ENCODE data around the gene LATS1.
"Not testable (repeated sequence)": the region's sequence is repeated elsewhere in the genome, so short reads cannot be mapped to it uniquely, and the experiment has no call there.

LATS1 gene

GRCh38 chr6:149749594-149750135 is 31.8 kb upstream of the LATS1 start, which contains the start of gene PCMT1:
Gene PCMT1, plus strand, starts transcription at chr6:149749741. Its CDS starts 161 bp downstream, at chr6:149749902.
- POLR2A ChIA-PET: no interaction called here
- no peak for TF ChIP-seq CTCF (IDR thresholded peaks at IDR 0.05; ENCODE audit: insufficient read depth, low read length, missing control alignments)
- peak within 1 kb of the TSS; percentile 87 for H3K4me3 ChIP-seq (ENCODE audit: low read depth, low read length)
- CTCF ChIA-PET: interaction anchor here (1.2 to 1.6 kb wide), 2 partner anchors 14 to 85 kb away, joined by 3 to 5 read pairs; no protein-coding TSS in a partner anchor
- no peak for DNase-seq (ENCODE audit: low read depth, low spot score)

- POLR2A ChIA-PET; DNase-seq (ENCODE audit: low read depth, low spot score): not testable (repeated sequence)
- CTCF ChIA-PET: interaction anchor here (1.2 to 4.2 kb wide), 3 partner anchors 14 to 85 kb away, joined by 3 to 25 read pairs (median 5); no protein-coding TSS in a partner anchor
- H3K4me3 ChIP-seq (ENCODE audit: low read depth, low read length): peak overlapping the region; percentile 87
Measured at GRCh38 chr6:149749082-149749593, 31.2 kb upstream of the LATS1 start.

- peak within 1 kb of the TSS; percentile 95 for H3K4me3 ChIP-seq (ENCODE audit: low read depth, low read length)
- peak; percentile 51 for TF ChIP-seq CTCF (IDR thresholded peaks at IDR 0.05; ENCODE audit: insufficient read depth, low read length, missing control alignments)
- peak; percentile 63 for DNase-seq (ENCODE audit: low read depth, low spot score)
- CTCF ChIA-PET: interaction anchor here (0.9 to 4.2 kb wide), 3 partner anchors 13 to 28 kb away, joined by 4 to 37 read pairs (median 25); partner anchors contain the start of gene LATS1
- POLR2A ChIA-PET: interaction anchor here (0.9 kb wide), 1 partner anchor 10 kb away, joined by 5 read pairs; no protein-coding TSS in a partner anchor
Measured at GRCh38 chr6:149746147-149746946, 28.4 kb upstream of the LATS1 start, which contains the start of gene NUP43. Gene NUP43, minus strand, starts transcription at chr6:149746529. Its CDS starts 34 bp downstream, at chr6:149746495.

GRCh38 chr6:149745252-149745651 is 27.4 kb upstream of the LATS1 start:
- ChIA-PET POLR2A (interaction anchor here (0.5 to 0.7 kb wide), 2 partner anchors 13 to 17 kb away, joined by 3 read pairs; no protein-coding TSS in a partner anchor), CTCF (interaction anchor here (0.9 to 4.2 kb wide), 3 partner anchors 12 to 24 kb away, joined by 3 to 37 read pairs (median 25); no protein-coding TSS in a partner anchor)
- DNase-seq (ENCODE audit: low read depth, low spot score); H3K4me3 ChIP-seq (ENCODE audit: low read depth, low read length): not testable (repeated sequence)

- no peak overlapping the region for H3K4me3 ChIP-seq (ENCODE audit: low read depth, low read length)
- DNase-seq (ENCODE audit: low read depth, low spot score): no peak
- no peak for TF ChIP-seq CTCF (IDR thresholded peaks at IDR 0.05; ENCODE audit: insufficient read depth, low read length, missing control alignments)
- ChIA-PET CTCF (interaction anchor here (4.6 to 7.3 kb wide), 2 partner anchors 11 kb away, joined by 22 to 37 read pairs; partner anchors contain the start of gene NUP43), POLR2A (no interaction called here)
Measured at GRCh38 chr6:149734915-149735314, 17.0 kb upstream of the LATS1 start.

- DNase-seq (ENCODE audit: low read depth, low spot score): no peak
- CTCF ChIA-PET: interaction anchor here (4.6 to 7.3 kb wide), 2 partner anchors 9 to 13 kb away, joined by 22 to 37 read pairs; partner anchors contain the start of gene NUP43
- no peak for TF ChIP-seq CTCF (IDR thresholded peaks at IDR 0.05; ENCODE audit: insufficient read depth, low read length, missing control alignments)
- H3K4me3 ChIP-seq (ENCODE audit: low read depth, low read length): no peak overlapping the region
- POLR2A ChIA-PET: interaction anchor here (0.6 kb wide), 1 partner anchor 12 kb away, joined by 3 read pairs; no protein-coding TSS in a partner anchor
Measured at GRCh38 chr6:149733089-149733720, 15.3 kb upstream of the LATS1 start.
